ENCODE measurements around the gene GAPDHS.

DNA sequence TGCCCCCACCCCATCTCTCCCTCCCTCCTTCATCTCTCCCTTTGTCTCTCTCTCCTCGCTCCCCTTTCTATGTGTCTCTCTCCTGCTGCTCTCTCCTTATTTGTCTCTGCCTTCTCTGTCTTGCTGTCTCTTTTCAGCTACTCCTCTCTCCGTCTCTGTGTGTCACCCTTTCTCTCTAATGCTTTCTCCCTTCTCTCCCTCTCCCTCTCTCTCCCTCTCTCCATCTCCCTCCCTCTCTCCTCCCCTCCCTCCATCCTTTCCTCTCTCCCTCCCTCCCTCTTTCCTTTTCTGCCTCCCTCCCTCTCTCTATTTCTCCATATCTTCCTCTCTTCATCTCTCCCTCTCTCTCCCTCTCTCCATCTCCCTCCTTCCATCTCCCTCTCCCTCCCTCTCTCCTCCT lies 29.5 kb downstream of the GAPDHS start:
- TF ChIP-seq, protein P1, sequence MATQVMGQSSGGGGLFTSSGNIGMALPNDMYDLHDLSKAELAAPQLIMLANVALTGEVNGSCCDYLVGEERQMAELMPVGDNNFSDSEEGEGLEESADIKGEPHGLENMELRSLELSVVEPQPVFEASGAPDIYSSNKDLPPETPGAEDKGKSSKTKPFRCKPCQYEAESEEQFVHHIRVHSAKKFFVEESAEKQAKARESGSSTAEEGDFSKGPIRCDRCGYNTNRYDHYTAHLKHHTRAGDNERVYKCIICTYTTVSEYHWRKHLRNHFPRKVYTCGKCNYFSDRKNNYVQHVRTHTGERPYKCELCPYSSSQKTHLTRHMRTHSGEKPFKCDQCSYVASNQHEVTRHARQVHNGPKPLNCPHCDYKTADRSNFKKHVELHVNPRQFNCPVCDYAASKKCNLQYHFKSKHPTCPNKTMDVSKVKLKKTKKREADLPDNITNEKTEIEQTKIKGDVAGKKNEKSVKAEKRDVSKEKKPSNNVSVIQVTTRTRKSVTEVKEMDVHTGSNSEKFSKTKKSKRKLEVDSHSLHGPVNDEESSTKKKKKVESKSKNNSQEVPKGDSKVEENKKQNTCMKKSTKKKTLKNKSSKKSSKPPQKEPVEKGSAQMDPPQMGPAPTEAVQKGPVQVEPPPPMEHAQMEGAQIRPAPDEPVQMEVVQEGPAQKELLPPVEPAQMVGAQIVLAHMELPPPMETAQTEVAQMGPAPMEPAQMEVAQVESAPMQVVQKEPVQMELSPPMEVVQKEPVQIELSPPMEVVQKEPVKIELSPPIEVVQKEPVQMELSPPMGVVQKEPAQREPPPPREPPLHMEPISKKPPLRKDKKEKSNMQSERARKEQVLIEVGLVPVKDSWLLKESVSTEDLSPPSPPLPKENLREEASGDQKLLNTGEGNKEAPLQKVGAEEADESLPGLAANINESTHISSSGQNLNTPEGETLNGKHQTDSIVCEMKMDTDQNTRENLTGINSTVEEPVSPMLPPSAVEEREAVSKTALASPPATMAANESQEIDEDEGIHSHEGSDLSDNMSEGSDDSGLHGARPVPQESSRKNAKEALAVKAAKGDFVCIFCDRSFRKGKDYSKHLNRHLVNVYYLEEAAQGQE (IDR thresholded peaks at IDR 0.05) = no peak
- TF ChIP-seq, protein P2, sequence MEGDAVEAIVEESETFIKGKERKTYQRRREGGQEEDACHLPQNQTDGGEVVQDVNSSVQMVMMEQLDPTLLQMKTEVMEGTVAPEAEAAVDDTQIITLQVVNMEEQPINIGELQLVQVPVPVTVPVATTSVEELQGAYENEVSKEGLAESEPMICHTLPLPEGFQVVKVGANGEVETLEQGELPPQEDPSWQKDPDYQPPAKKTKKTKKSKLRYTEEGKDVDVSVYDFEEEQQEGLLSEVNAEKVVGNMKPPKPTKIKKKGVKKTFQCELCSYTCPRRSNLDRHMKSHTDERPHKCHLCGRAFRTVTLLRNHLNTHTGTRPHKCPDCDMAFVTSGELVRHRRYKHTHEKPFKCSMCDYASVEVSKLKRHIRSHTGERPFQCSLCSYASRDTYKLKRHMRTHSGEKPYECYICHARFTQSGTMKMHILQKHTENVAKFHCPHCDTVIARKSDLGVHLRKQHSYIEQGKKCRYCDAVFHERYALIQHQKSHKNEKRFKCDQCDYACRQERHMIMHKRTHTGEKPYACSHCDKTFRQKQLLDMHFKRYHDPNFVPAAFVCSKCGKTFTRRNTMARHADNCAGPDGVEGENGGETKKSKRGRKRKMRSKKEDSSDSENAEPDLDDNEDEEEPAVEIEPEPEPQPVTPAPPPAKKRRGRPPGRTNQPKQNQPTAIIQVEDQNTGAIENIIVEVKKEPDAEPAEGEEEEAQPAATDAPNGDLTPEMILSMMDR (IDR thresholded peaks at IDR 0.05; ENCODE audit: low read depth, low read length, missing input control) = no peak
- TF ChIP-seq, protein P3, sequence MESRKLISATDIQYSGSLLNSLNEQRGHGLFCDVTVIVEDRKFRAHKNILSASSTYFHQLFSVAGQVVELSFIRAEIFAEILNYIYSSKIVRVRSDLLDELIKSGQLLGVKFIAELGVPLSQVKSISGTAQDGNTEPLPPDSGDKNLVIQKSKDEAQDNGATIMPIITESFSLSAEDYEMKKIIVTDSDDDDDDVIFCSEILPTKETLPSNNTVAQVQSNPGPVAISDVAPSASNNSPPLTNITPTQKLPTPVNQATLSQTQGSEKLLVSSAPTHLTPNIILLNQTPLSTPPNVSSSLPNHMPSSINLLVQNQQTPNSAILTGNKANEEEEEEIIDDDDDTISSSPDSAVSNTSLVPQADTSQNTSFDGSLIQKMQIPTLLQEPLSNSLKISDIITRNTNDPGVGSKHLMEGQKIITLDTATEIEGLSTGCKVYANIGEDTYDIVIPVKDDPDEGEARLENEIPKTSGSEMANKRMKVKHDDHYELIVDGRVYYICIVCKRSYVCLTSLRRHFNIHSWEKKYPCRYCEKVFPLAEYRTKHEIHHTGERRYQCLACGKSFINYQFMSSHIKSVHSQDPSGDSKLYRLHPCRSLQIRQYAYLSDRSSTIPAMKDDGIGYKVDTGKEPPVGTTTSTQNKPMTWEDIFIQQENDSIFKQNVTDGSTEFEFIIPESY (IDR thresholded peaks at IDR 0.05) = no peak
- TF ChIP-seq YY1 (IDR thresholded peaks at IDR 0.05) (no peak), FOXA1 (IDR thresholded peaks at IDR 0.05) (no peak), TAF1 (conservative IDR thresholded peaks at IDR 0.05) (no peak), GABPA (IDR thresholded peaks at IDR 0.05 in 1 of 2, conservative IDR thresholded peaks at IDR 0.05 in 1 of 2) (no peak), SP1 (IDR thresholded peaks at IDR 0.05) (no peak), RAD21 (IDR thresholded peaks at IDR 0.05) (no peak), JUND (IDR thresholded peaks at IDR 0.05) (no peak)
- TF ChIP-seq, protein P4, sequence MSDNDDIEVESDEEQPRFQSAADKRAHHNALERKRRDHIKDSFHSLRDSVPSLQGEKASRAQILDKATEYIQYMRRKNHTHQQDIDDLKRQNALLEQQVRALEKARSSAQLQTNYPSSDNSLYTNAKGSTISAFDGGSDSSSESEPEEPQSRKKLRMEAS (IDR thresholded peaks at IDR 0.05) = no peak
- TF ChIP-seq, protein P5, sequence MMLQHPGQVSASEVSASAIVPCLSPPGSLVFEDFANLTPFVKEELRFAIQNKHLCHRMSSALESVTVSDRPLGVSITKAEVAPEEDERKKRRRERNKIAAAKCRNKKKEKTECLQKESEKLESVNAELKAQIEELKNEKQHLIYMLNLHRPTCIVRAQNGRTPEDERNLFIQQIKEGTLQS (IDR thresholded peaks at IDR 0.05) = no peak

Data from liver (tissue), 3 donors.